ENCODE measurements around the gene RAB36.

DNA sequence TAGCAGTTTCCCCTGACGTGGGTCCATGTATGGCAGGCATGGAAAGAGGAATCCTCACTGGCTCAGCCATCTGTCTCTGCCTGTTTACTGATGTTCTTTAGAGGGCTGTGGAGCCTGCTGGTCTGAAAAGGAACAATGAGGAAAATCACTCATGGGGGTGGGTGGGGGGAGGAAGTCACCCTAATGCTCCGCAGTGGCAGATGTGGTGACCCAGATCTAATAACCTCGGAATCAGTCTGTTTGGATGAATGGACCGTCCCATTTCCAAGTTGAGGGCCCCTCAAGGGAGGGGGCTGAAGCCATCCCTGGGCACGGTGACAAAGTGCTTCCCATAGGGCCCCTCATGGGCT is 39.5 kb downstream of the RAB36 start:
- TF ChIP-seq CTCF (IDR thresholded peaks at IDR 0.05) (no peak), POLR2A (IDR thresholded peaks at IDR 0.05) (no peak), EP300 (IDR thresholded peaks at IDR 0.05) (no peak)

Measured in ovary (tissue), 3 donors.